Gastroesophageal sphincter (tissue), 3 donors: ENCODE measurements around the gene C1orf21.

Experiments
- CTCF ChIP-seq, 4 experiments: fragments of 200-600 bp in 2 of 4; fragments of 450-650 bp in 2 of 4; sonication (generic) in 1 of 4; IDR thresholded peaks; one replicate each; pipeline ENCODE4 v1.5.1; 2017 to 2019; ENCODE audit warnings: antibody characterized with exemption in 4 of 4, mild to moderate bottlenecking in 2 of 4, moderate library complexity in 2 of 4
- EP300 ChIP-seq: sonication (generic); formaldehyde crosslinking; IDR thresholded peaks from one replicate; pipeline ENCODE4 v1.6.1; 2017; ENCODE audit warnings: antibody characterized with exemption, mild to moderate bottlenecking

- no peak for TF ChIP-seq CTCF (IDR thresholded peaks at IDR 0.05)
- TF ChIP-seq EP300 = no peak
Observed at GRCh38 chr1:184482136-184482535, 95.3 kb downstream of the C1orf21 start.
